Measurements from ENCODE around the gene LRP1-AS. TPM values are rescaled to one million over a fixed set of nuclear protein-coding genes. Genes with fewer than 3 reads are reported as not detected.

Gene LRP1-AS
- total RNA-seq, 2 experiments from 2014 or later, result not detected

- peak; percentile 81 for DNase-seq
- H3K4me1 Mint-ChIP-seq, result peaks cover 43% of the 10 kb centered on the region
- no peaks in the 10 kb centered on the region for H3K27me3 Mint-ChIP-seq
- H3K27ac Mint-ChIP-seq, result peak within 1 kb of the TSS; percentile 97
- no peaks in the 10 kb centered on the region for H3K9me3 Mint-ChIP-seq
- H3K4me3 Mint-ChIP-seq, result peak within 1 kb of the TSS; percentile 94
- H3K36me3 Mint-ChIP-seq, result peaks cover 47% of the 10 kb centered on the region
These were observed 36.2 kb downstream of the LRP1-AS start, which contains the start of gene STAT6 for GRCh38 chr12:57111031-57111734. Gene STAT6 (minus strand): TSS chr12:57111362. CDS start chr12:57108278, 3,084 bp downstream.

- Mint-ChIP-seq H3K9me3 (no peaks in the 10 kb centered on the region), H3K27me3 (no peaks in the 10 kb centered on the region), H3K27ac (peak overlapping the region; percentile 97), H3K4me1 (peaks cover 49% of the 10 kb centered on the region), H3K36me3 (peaks cover 47% of the 10 kb centered on the region), H3K4me3 (peak overlapping the region; percentile 94)
- peak; percentile 83 for DNase-seq
These were observed 37.1 kb downstream of the LRP1-AS start for GRCh38 chr12:57110104-57111030.

GRCh38 chr12:57109207-57110103 lies 38.0 kb downstream of the LRP1-AS start:
- Mint-ChIP-seq H3K36me3 (peaks cover 54% of the 10 kb centered on the region), H3K4me1 (peaks cover 56% of the 10 kb centered on the region), H3K27me3 (no peaks in the 10 kb centered on the region), H3K27ac (peak overlapping the region; percentile 97), H3K4me3 (peak overlapping the region; percentile 94), H3K9me3 (no peaks in the 10 kb centered on the region)
- DNase-seq, result no peak

- H3K27ac Mint-ChIP-seq, result peak overlapping the region; percentile 61
- no peaks in the 10 kb centered on the region for H3K27me3 Mint-ChIP-seq
- H3K9me3 Mint-ChIP-seq, result no peaks in the 10 kb centered on the region
- H3K4me3 Mint-ChIP-seq, result peak overlapping the region; percentile 37
- no peak for DNase-seq
- H3K36me3 Mint-ChIP-seq, result peaks cover 68% of the 10 kb centered on the region
- peaks cover 67% of the 10 kb centered on the region for H3K4me1 Mint-ChIP-seq
These were observed 39.8 kb downstream of the LRP1-AS start for GRCh38 chr12:57107456-57108155.

GRCh38 chr12:57106021-57106708 lies 41.3 kb downstream of the LRP1-AS start:
- H3K27me3 Mint-ChIP-seq, result no peaks in the 10 kb centered on the region
- H3K27ac Mint-ChIP-seq, result no peak overlapping the region
- DNase-seq, result no peak
- no peaks in the 10 kb centered on the region for H3K9me3 Mint-ChIP-seq
- peaks cover 77% of the 10 kb centered on the region for H3K36me3 Mint-ChIP-seq
- H3K4me1 Mint-ChIP-seq, result peaks cover 70% of the 10 kb centered on the region
- H3K4me3 Mint-ChIP-seq, result no peak overlapping the region

GRCh38 chr12:57105011-57105753 lies 42.2 kb downstream of the LRP1-AS start:
- Mint-ChIP-seq H3K27ac (peak overlapping the region; percentile 73), H3K4me1 (peaks cover 73% of the 10 kb centered on the region), H3K9me3 (no peaks in the 10 kb centered on the region), H3K4me3 (no peak overlapping the region), H3K27me3 (no peaks in the 10 kb centered on the region), H3K36me3 (peaks cover 71% of the 10 kb centered on the region)
- no peak for DNase-seq

GRCh38 chr12:57104292-57104910 lies 43.0 kb downstream of the LRP1-AS start:
- Mint-ChIP-seq H3K36me3 (peaks cover 66% of the 10 kb centered on the region), H3K4me1 (peaks cover 73% of the 10 kb centered on the region), H3K4me3 (no peak overlapping the region), H3K27ac (peak overlapping the region; percentile 73), H3K9me3 (no peaks in the 10 kb centered on the region), H3K27me3 (no peaks in the 10 kb centered on the region)
- no peak for DNase-seq

GRCh38 chr12:57103856-57104255 lies 43.6 kb downstream of the LRP1-AS start:
- Mint-ChIP-seq H3K27ac (peak overlapping the region; percentile 73), H3K36me3 (peaks cover 68% of the 10 kb centered on the region), H3K4me1 (peaks cover 74% of the 10 kb centered on the region), H3K9me3 (no peaks in the 10 kb centered on the region), H3K4me3 (no peak overlapping the region), H3K27me3 (no peaks in the 10 kb centered on the region)
- DNase-seq, result no peak

GRCh38 chr12:57101892-57102695 lies 45.3 kb downstream of the LRP1-AS start:
- DNase-seq, result no peak
- no peaks in the 10 kb centered on the region for H3K27me3 Mint-ChIP-seq
- H3K36me3 Mint-ChIP-seq, result peaks cover 53% of the 10 kb centered on the region
- H3K4me1 Mint-ChIP-seq, result peaks cover 65% of the 10 kb centered on the region
- no peaks in the 10 kb centered on the region for H3K9me3 Mint-ChIP-seq
- H3K27ac Mint-ChIP-seq, result peak overlapping the region; percentile 84
- H3K4me3 Mint-ChIP-seq, result no peak overlapping the region

- no peak overlapping the region for H3K4me3 Mint-ChIP-seq
- no peaks in the 10 kb centered on the region for H3K27me3 Mint-ChIP-seq
- peak overlapping the region; percentile 76 for H3K27ac Mint-ChIP-seq
- peaks cover 57% of the 10 kb centered on the region for H3K4me1 Mint-ChIP-seq
- peaks cover 54% of the 10 kb centered on the region for H3K36me3 Mint-ChIP-seq
- H3K9me3 Mint-ChIP-seq, result no peaks in the 10 kb centered on the region
- no peak for DNase-seq
These were observed 47.7 kb downstream of the LRP1-AS start for GRCh38 chr12:57099766-57100165.

GRCh38 chr12:57099047-57099714 lies 48.2 kb downstream of the LRP1-AS start:
- no peak for DNase-seq
- no peaks in the 10 kb centered on the region for H3K27me3 Mint-ChIP-seq
- peaks cover 48% of the 10 kb centered on the region for H3K36me3 Mint-ChIP-seq
- H3K4me1 Mint-ChIP-seq, result peaks cover 57% of the 10 kb centered on the region
- H3K4me3 Mint-ChIP-seq, result no peak overlapping the region
- H3K9me3 Mint-ChIP-seq, result no peaks in the 10 kb centered on the region
- peak overlapping the region; percentile 76 for H3K27ac Mint-ChIP-seq

GRCh38 chr12:57098546-57098945 lies 48.9 kb downstream of the LRP1-AS start:
- Mint-ChIP-seq H3K9me3 (no peaks in the 10 kb centered on the region), H3K36me3 (peaks cover 45% of the 10 kb centered on the region), H3K27ac (peak overlapping the region; percentile 39), H3K4me3 (no peak overlapping the region), H3K27me3 (no peaks in the 10 kb centered on the region), H3K4me1 (peaks cover 55% of the 10 kb centered on the region)
- no peak for DNase-seq

Measured in activated naive CD8-positive, alpha-beta T cell treated with anti-CD3 and anti-CD28 coated beads for 36 hours (primary cell).